NB4 (cell line): Measurements from ENCODE around the gene PCDHGA8.

Experiments
- MYC ChIP-seq: IDR thresholded peaks from 2 replicates; pipeline ENCODE4 v1.6.1; 2011; ENCODE audit warnings: low read depth, low read length
- POLR2A ChIP-seq: IDR thresholded peaks from 2 replicates; pipeline ENCODE4 v1.6.1; 2011; ENCODE audit warnings: mild to moderate bottlenecking; ENCODE audit not compliant: insufficient read length; ENCODE audit errors: extremely low read depth
- TF ChIP-seq, protein P1 (sequence below): IDR thresholded peaks from one replicate; pipeline ENCODE4 v1.5.1; 2012; ENCODE audit warnings: low read depth, low read length

DNA sequence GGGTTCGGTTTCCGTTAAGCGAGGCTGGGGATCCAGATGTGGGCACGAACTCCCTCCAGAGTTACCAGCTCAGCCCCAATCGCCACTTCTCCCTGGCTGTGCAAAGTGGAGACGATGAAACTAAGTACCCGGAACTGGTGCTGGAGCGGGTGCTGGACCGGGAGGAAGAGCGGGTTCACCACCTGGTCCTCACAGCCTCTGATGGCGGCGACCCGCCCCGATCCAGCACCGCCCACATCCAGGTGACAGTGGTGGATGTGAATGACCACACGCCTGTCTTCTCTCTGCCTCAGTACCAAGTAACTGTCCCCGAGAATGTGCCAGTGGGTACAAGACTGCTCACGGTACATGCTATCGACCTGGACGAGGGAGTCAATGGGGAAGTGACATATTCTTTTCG lies 9.1 kb upstream of the PCDHGA8 start:
- TF ChIP-seq POLR2A: no peak
- TF ChIP-seq, protein P1, sequence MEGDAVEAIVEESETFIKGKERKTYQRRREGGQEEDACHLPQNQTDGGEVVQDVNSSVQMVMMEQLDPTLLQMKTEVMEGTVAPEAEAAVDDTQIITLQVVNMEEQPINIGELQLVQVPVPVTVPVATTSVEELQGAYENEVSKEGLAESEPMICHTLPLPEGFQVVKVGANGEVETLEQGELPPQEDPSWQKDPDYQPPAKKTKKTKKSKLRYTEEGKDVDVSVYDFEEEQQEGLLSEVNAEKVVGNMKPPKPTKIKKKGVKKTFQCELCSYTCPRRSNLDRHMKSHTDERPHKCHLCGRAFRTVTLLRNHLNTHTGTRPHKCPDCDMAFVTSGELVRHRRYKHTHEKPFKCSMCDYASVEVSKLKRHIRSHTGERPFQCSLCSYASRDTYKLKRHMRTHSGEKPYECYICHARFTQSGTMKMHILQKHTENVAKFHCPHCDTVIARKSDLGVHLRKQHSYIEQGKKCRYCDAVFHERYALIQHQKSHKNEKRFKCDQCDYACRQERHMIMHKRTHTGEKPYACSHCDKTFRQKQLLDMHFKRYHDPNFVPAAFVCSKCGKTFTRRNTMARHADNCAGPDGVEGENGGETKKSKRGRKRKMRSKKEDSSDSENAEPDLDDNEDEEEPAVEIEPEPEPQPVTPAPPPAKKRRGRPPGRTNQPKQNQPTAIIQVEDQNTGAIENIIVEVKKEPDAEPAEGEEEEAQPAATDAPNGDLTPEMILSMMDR: no peak
- no peak for TF ChIP-seq MYC
